NT2/D1 (cell line): Measurements from ENCODE around the gene OR2AT4.

Experiments
- YY1 ChIP-seq: IDR thresholded peaks from 2 replicates; pipeline ENCODE4 v1.6.1; 2011; ENCODE audit not compliant: insufficient read length, insufficient read depth
- ZNF274 ChIP-seq: IDR thresholded peaks from 2 replicates; pipeline ENCODE4 v1.6.1; 2011; ENCODE audit warnings: mild to moderate bottlenecking, low read depth, low read length

DNA sequence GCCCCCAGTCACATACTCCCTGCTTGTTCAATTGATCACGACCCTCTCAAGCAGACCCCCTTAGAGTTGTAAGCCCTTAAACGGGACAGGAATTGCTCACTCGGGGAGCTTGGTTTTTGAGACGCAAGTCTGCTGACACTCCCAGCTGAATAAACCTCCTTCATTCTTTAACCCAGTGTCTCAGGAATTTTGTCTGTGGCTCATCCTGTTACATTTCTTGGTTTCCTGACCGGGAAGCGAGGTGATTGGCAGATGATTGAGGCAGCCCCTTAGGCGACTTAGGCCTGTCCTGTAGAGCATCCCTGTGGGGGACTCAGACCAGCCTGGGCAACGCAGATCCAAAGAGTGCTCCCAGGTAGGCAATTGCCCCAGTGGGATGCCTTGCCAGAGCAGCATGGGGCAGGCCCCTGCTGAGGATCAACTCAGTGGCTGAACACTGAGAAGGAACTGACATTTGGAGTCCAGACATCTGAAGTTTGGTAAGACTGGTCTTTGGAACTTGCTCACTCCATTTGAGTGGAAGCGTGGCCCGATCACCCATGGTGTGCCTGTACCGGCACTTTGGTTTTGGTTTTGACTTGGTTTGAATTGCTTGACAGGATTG lies 56.4 kb downstream of the OR2AT4 start:
- TF ChIP-seq ZNF274 (no peak), YY1 (no peak)
